ENCODE measurements around the gene PRR33. TPM values are rescaled to one million over a fixed set of nuclear protein-coding genes. Genes with fewer than 3 reads are reported as not detected.

The PRR33 gene
- total RNA-seq, 1 donor from 2014 or later, result not detected

DNA sequence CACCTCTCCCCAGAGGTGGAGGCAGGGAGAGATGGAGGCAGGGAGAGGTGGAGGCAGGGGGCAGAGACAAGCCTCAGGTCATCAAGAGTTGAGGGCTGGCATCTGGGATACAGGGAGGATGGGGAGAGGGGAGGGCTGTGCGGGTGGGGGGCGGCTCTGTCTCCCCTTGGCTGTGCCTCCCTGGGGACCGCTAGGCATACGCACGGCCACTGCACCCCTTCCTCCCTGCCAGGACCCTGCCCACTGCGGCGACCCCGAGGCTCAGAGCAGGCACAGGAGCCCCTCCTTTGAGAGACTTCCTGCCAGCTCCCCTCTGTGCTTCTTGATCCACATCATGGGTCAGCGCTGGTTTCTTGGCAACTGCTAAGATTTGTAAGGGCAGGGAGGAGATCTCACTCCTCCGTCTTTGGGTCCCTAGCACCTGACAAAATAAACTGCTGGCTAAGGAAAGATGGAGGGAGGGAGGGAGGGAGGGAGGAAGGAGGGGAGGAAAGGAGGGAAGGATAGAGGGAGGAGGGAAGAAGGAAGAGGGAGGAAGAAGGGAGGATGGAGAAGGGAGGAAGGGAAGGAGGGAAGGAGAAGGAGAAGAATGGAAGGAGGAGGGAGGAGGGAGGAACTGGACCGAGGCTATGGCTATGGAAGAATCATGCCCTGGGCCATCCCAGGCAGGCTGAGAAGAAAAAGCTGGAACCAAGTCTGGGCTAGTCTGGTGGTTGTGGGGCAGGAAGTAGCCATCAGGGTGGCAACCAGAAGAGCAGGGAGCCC lies 18.5 kb downstream of the PRR33 start:
- H3K4me3 Mint-ChIP-seq (ENCODE audit: low read depth), result no peak overlapping the region
- H3K4me1 Mint-ChIP-seq (ENCODE audit: low read depth), result no peaks in the 10 kb centered on the region
- TF ChIP-seq, protein P1, sequence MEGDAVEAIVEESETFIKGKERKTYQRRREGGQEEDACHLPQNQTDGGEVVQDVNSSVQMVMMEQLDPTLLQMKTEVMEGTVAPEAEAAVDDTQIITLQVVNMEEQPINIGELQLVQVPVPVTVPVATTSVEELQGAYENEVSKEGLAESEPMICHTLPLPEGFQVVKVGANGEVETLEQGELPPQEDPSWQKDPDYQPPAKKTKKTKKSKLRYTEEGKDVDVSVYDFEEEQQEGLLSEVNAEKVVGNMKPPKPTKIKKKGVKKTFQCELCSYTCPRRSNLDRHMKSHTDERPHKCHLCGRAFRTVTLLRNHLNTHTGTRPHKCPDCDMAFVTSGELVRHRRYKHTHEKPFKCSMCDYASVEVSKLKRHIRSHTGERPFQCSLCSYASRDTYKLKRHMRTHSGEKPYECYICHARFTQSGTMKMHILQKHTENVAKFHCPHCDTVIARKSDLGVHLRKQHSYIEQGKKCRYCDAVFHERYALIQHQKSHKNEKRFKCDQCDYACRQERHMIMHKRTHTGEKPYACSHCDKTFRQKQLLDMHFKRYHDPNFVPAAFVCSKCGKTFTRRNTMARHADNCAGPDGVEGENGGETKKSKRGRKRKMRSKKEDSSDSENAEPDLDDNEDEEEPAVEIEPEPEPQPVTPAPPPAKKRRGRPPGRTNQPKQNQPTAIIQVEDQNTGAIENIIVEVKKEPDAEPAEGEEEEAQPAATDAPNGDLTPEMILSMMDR (IDR thresholded peaks at IDR 0.05; ENCODE audit: unreplicated experiment), result no peak
- no peak for DNase-seq (ENCODE audit: low spot score, unreplicated experiment)
- H3K27ac Mint-ChIP-seq, result no peak overlapping the region
- no peaks in the 10 kb centered on the region for H3K9me3 Mint-ChIP-seq (ENCODE audit: low read depth)
- no peaks in the 10 kb centered on the region for H3K36me3 Mint-ChIP-seq (ENCODE audit: insufficient read depth)
- H3K27me3 Mint-ChIP-seq, result peaks cover 23% of the 10 kb centered on the region

DNA sequence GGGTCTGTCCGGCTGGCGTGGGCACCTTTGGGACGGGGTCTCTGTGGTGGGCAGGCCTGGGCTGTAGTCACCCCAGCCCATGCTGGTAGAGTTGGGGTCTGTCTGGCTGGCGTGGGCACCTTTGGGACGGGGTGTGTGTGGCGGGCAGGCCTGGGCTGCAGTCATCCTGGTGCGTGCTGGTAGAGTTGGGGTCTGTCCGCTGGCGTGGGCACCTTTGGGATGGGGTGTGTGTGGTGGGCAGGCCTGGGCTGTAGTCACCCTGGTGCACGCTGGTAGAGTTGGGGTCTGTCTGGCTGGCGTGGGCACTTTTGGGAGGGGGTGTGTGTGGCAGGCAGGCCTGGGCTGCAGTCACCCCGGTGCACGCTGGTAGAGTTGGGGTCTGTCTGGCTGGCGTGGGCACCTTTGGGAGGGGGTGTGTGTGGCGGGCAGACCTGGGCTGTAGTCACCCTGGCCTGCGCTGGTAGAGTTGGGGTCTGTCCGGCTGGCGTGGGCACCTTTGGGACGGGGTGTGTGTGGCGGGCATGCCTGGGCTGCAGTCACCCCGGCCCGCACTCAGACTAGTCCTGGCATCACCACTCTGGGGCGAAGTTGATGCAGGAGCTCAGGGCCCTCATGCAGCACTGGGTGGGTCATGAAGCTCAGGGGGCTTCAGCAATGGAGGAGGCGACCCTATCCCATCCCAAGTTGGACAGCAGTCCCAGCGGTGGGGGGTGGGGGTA lies 19.3 kb downstream of the PRR33 start:
- TF ChIP-seq, protein P1 (IDR thresholded peaks at IDR 0.05; ENCODE audit: unreplicated experiment), result no peak
- Mint-ChIP-seq H3K9me3 (ENCODE audit: low read depth) (no peaks in the 10 kb centered on the region), H3K27ac (no peak overlapping the region), H3K36me3 (ENCODE audit: insufficient read depth) (no peaks in the 10 kb centered on the region), H3K27me3 (peaks cover 23% of the 10 kb centered on the region), H3K4me3 (ENCODE audit: low read depth) (no peak overlapping the region), H3K4me1 (ENCODE audit: low read depth) (no peaks in the 10 kb centered on the region)
- no peak for DNase-seq (ENCODE audit: low spot score, unreplicated experiment)

DNA sequence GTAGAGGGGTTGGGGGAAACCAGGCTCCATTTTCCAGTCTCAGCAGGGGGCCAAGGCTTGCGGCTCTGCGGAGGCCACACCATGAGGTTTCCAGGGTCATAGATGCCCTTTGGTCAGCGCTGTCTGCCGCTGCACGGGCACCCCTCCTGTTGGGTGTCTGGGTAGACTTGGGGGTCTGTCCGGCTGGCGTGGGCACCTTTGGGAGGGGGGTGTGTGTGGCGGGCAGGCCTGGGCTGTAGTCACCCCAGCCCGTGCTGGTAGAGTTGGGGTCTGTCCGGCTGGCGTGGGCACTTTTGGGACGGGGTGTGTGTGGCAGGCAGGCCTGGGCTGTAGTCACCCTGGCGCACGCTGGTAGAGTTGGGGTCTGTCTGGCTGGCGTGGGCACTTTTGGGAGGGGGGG lies 20.2 kb downstream of the PRR33 start:
- no peak overlapping the region for H3K4me3 Mint-ChIP-seq (ENCODE audit: low read depth)
- H3K9me3 Mint-ChIP-seq (ENCODE audit: low read depth), result no peaks in the 10 kb centered on the region
- TF ChIP-seq, protein P1 (IDR thresholded peaks at IDR 0.05; ENCODE audit: unreplicated experiment), result no peak
- peaks cover 23% of the 10 kb centered on the region for H3K27me3 Mint-ChIP-seq
- H3K27ac Mint-ChIP-seq, result no peak overlapping the region
- no peaks in the 10 kb centered on the region for H3K36me3 Mint-ChIP-seq (ENCODE audit: insufficient read depth)
- no peak for DNase-seq (ENCODE audit: low spot score, unreplicated experiment)
- no peaks in the 10 kb centered on the region for H3K4me1 Mint-ChIP-seq (ENCODE audit: low read depth)

DNA sequence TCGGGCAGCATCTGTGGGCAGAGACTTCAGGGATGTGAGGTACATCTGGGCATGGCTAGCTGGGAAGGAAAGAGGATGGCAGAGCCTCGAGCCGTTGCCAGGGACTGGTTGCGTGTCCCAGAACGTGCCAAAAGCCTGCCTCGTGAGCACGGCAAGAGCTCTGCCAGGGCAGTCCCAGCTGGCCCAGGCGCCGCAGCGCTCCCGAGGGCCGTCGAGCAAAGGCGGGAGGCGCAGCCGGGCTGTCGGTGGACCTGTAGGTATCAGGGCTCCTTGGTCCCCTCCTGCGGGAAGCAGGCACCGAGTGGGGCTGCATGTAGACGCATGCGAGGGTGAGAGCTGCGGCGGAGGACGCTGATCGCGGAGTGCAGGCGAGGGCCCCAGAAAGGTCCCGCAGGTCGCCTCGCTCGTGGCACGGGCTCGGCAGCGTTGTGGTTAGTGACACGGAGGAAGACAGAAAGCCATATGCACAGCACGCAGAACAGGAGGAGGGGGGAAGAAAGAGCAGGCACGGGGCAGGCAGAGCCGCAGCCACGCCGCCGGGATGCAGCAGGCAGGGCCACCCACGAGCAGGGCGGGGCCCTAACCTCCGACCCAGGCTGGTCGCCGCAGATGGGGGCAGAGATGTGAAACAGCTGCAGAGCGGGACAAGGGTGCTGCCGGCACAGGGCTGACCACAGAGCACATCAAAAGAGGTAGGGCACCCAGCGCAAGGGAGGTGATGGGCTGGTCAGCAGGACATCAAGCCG lies 20.8 kb downstream of the PRR33 start:
- Mint-ChIP-seq H3K27ac (no peak overlapping the region), H3K4me3 (ENCODE audit: low read depth) (no peak overlapping the region), H3K27me3 (peaks cover 23% of the 10 kb centered on the region), H3K9me3 (ENCODE audit: low read depth) (no peaks in the 10 kb centered on the region), H3K4me1 (ENCODE audit: low read depth) (no peaks in the 10 kb centered on the region), H3K36me3 (ENCODE audit: insufficient read depth) (no peaks in the 10 kb centered on the region)
- DNase-seq (ENCODE audit: low spot score, unreplicated experiment), result no peak
- TF ChIP-seq, protein P1 (IDR thresholded peaks at IDR 0.05; ENCODE audit: unreplicated experiment), result no peak

DNA sequence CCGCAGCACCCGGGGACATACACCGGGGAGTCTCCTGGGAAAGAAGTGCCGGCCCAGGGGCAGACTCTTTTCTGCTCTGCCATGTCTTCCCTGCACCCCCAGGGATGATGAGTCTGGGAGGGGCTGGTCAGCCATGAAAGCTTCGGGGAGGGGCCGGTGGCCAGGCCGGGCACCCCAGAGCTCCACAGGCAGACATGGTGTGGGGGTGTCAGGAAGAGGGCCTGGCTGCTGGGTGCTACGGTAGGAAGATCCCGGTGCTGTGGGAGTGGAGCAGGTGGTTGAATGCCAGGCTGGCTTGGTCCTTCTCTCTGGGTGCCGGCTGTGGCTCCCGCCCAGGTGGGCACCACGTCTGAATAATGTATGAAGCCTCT lies 21.4 kb downstream of the PRR33 start:
- no peak overlapping the region for H3K27ac Mint-ChIP-seq
- no peaks in the 10 kb centered on the region for H3K4me1 Mint-ChIP-seq (ENCODE audit: low read depth)
- TF ChIP-seq, protein P1 (IDR thresholded peaks at IDR 0.05; ENCODE audit: unreplicated experiment), result no peak
- H3K36me3 Mint-ChIP-seq (ENCODE audit: insufficient read depth), result no peaks in the 10 kb centered on the region
- no peak for DNase-seq (ENCODE audit: low spot score, unreplicated experiment)
- H3K4me3 Mint-ChIP-seq (ENCODE audit: low read depth), result no peak overlapping the region
- H3K27me3 Mint-ChIP-seq, result peaks cover 24% of the 10 kb centered on the region
- H3K9me3 Mint-ChIP-seq (ENCODE audit: low read depth), result no peaks in the 10 kb centered on the region

Data from progenitor cell of endocrine pancreas (in vitro differentiated cells).